ENCODE results near the gene DIAPH3. TPM values are rescaled to one million over a fixed set of nuclear protein-coding genes. Genes with fewer than 3 reads are reported as not detected.
A peak's percentile ranks its signal among the peaks of the same experiment; 100 is the strongest.

DIAPH3 gene
- polyA plus RNA-seq, 1 donor from 2014 or later = 0.37 TPM

- Histone ChIP-seq H4K20me1 (ENCODE audit: insufficient read depth) (no peaks in the 10 kb centered on the region), H3K4me2 (ENCODE audit: low read length) (no peak overlapping the region), H3K9ac (ENCODE audit: low read length) (no peak overlapping the region), H3K36me3 (ENCODE audit: insufficient read depth, low read length) (no peaks in the 10 kb centered on the region), H3K9me2 (ENCODE audit: insufficient read depth, low read length) (no peaks in the 10 kb centered on the region), H3K27me3 (ENCODE audit: insufficient read depth, low read depth, low read length) (no peaks in the 10 kb centered on the region), H3K9me3 (ENCODE audit: low read length) (no peaks in the 10 kb centered on the region), H3K79me2 (replicated peaks; ENCODE audit: insufficient read depth, low read length) (no peaks in the 10 kb centered on the region), H3K4me3 (ENCODE audit: low read length) (no peak overlapping the region), H3F3A (ENCODE audit: insufficient read depth, low read length, poor library complexity, severe bottlenecking) (no peaks in the 10 kb centered on the region), H2AFZ (ENCODE audit: low read depth, low read length) (no peak overlapping the region), H3K27ac (ENCODE audit: low read length) (no peak overlapping the region)
- TF ChIP-seq TAF1 (IDR thresholded peaks at IDR 0.05; ENCODE audit: low read depth) = no peak
These were observed 290.4 kb downstream of the DIAPH3 start for GRCh38 chr13:59873309-59873708.

GRCh38 chr13:59867867-59868266, 295.9 kb downstream of the DIAPH3 start:
- H2AFZ ChIP-seq (ENCODE audit: low read depth, low read length) = no peak overlapping the region
- no peaks in the 10 kb centered on the region for H3K79me2 ChIP-seq (replicated peaks; ENCODE audit: insufficient read depth, low read length)
- no peak overlapping the region for H3K9ac ChIP-seq (ENCODE audit: low read length)
- no peaks in the 10 kb centered on the region for H3K27me3 ChIP-seq (ENCODE audit: insufficient read depth, low read depth, low read length)
- H3K4me3 ChIP-seq (ENCODE audit: low read length) = no peak overlapping the region
- no peaks in the 10 kb centered on the region for H3K9me2 ChIP-seq (ENCODE audit: insufficient read depth, low read length)
- TF ChIP-seq RAD21 (conservative IDR thresholded peaks at IDR 0.05) (no peak), CTCF (IDR thresholded peaks at IDR 0.05; ENCODE audit: poor library complexity, severe bottlenecking) (no peak), EP300 (conservative IDR thresholded peaks at IDR 0.05; ENCODE audit: poor library complexity, severe bottlenecking) (no peak), MXI1 (conservative IDR thresholded peaks at IDR 0.05; ENCODE audit: poor library complexity, severe bottlenecking) (no peak), POLR2AphosphoS5 (IDR thresholded peaks at IDR 0.05) (no peak), EZH2 (IDR thresholded peaks at IDR 0.05; ENCODE audit: borderline replicate concordance, insufficient read depth, low read length, poor library complexity, severe bottlenecking) (no peak), SMC3 (conservative IDR thresholded peaks at IDR 0.05; ENCODE audit: poor library complexity) (no peak), TAF1 (IDR thresholded peaks at IDR 0.05; ENCODE audit: low read depth) (no peak)
- TF ChIP-seq, protein P1, sequence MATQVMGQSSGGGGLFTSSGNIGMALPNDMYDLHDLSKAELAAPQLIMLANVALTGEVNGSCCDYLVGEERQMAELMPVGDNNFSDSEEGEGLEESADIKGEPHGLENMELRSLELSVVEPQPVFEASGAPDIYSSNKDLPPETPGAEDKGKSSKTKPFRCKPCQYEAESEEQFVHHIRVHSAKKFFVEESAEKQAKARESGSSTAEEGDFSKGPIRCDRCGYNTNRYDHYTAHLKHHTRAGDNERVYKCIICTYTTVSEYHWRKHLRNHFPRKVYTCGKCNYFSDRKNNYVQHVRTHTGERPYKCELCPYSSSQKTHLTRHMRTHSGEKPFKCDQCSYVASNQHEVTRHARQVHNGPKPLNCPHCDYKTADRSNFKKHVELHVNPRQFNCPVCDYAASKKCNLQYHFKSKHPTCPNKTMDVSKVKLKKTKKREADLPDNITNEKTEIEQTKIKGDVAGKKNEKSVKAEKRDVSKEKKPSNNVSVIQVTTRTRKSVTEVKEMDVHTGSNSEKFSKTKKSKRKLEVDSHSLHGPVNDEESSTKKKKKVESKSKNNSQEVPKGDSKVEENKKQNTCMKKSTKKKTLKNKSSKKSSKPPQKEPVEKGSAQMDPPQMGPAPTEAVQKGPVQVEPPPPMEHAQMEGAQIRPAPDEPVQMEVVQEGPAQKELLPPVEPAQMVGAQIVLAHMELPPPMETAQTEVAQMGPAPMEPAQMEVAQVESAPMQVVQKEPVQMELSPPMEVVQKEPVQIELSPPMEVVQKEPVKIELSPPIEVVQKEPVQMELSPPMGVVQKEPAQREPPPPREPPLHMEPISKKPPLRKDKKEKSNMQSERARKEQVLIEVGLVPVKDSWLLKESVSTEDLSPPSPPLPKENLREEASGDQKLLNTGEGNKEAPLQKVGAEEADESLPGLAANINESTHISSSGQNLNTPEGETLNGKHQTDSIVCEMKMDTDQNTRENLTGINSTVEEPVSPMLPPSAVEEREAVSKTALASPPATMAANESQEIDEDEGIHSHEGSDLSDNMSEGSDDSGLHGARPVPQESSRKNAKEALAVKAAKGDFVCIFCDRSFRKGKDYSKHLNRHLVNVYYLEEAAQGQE (IDR thresholded peaks at IDR 0.05; ENCODE audit: borderline replicate concordance) = no peak
- H3F3A ChIP-seq (ENCODE audit: insufficient read depth, low read length, poor library complexity, severe bottlenecking) = no peaks in the 10 kb centered on the region
- no peak overlapping the region for H3K4me2 ChIP-seq (ENCODE audit: low read length)
- H3K36me3 ChIP-seq (ENCODE audit: insufficient read depth, low read length) = no peaks in the 10 kb centered on the region
- no peaks in the 10 kb centered on the region for H4K20me1 ChIP-seq (ENCODE audit: insufficient read depth)
- no peak overlapping the region for H3K27ac ChIP-seq (ENCODE audit: low read length)
- no peaks in the 10 kb centered on the region for H3K9me3 ChIP-seq (ENCODE audit: low read length)

GRCh38 chr13:59865398-59865797, 298.3 kb downstream of the DIAPH3 start:
- Histone ChIP-seq H3K4me2 (ENCODE audit: low read length) (no peak overlapping the region), H3F3A (ENCODE audit: insufficient read depth, low read length, poor library complexity, severe bottlenecking) (no peaks in the 10 kb centered on the region), H3K4me3 (ENCODE audit: low read length) (no peak overlapping the region), H4K20me1 (ENCODE audit: insufficient read depth) (no peaks in the 10 kb centered on the region), H3K79me2 (replicated peaks; ENCODE audit: insufficient read depth, low read length) (no peaks in the 10 kb centered on the region), H3K9ac (ENCODE audit: low read length) (no peak overlapping the region), H3K9me3 (ENCODE audit: low read length) (no peaks in the 10 kb centered on the region), H3K36me3 (ENCODE audit: insufficient read depth, low read length) (no peaks in the 10 kb centered on the region), H2AFZ (ENCODE audit: low read depth, low read length) (no peak overlapping the region), H3K27me3 (ENCODE audit: insufficient read depth, low read depth, low read length) (no peaks in the 10 kb centered on the region), H3K9me2 (ENCODE audit: insufficient read depth, low read length) (no peaks in the 10 kb centered on the region), H3K27ac (ENCODE audit: low read length) (no peak overlapping the region)
- no peak for TF ChIP-seq RAD21 (conservative IDR thresholded peaks at IDR 0.05)
- peak; percentile 24 for TF ChIP-seq EP300 (conservative IDR thresholded peaks at IDR 0.05; ENCODE audit: poor library complexity, severe bottlenecking)
- TF ChIP-seq TAF1 (IDR thresholded peaks at IDR 0.05; ENCODE audit: low read depth) = no peak
- TF ChIP-seq EZH2 (IDR thresholded peaks at IDR 0.05; ENCODE audit: borderline replicate concordance, insufficient read depth, low read length, poor library complexity, severe bottlenecking) = no peak
